Cardiac muscle cell (in vitro differentiated cells and primary cell): ENCODE measurements around the gene MRGPRX1. TPM values are rescaled to one million over a fixed set of nuclear protein-coding genes. Genes with fewer than 3 reads are reported as not detected.

Experiments used
- DNase-seq, 2 donors: peaks; one replicate each; pipeline versions ENCODE4 v3.0.0 to v3.0.0-alpha.2; 2010 to 2017; ENCODE audit warnings: low read depth in 1 of 2, low spot score in 1 of 2
- H3K27ac ChIP-seq: fragments of 200-600 bp; sonication (generic); 2 replicates; pipeline ENCODE4 v1.5.1; 2016
- H3K27me3 ChIP-seq: fragments of 200-600 bp; sonication (generic); 2 replicates; pipeline ENCODE4 v1.6.0; 2016; ENCODE audit warnings: control low read depth
- H3K36me3 ChIP-seq: fragments of 200-600 bp; sonication (generic); 2 replicates; pipeline ENCODE4 v1.5.1; 2016; ENCODE audit warnings: control low read depth
- H3K4me1 ChIP-seq: fragments of 200-600 bp; sonication (generic); 2 replicates; pipeline ENCODE4 v1.8.1; 2017; ENCODE audit warnings: low read depth, mild to moderate bottlenecking, mixed run types
- H3K4me3 ChIP-seq: fragments of 200-600 bp; sonication (generic); 2 replicates; pipeline ENCODE4 v1.5.1; 2016; ENCODE audit warnings: mild to moderate bottlenecking
- H3K9me3 ChIP-seq: fragments of 200-600 bp; sonication (generic); 2 replicates; pipeline ENCODE4 v1.5.1; 2017; ENCODE audit warnings: low read depth, mild to moderate bottlenecking, control low read depth
- polyA plus RNA-seq: library from polyadenylated mRNA; unstranded; fragments of >200 nt; fragmentation: Nextera tagmentation; extraction: Ambion mirVana; gene quantifications from 2 replicates; pipeline ENCODE4 v1.2.1, GENCODE V29; 2016
- total RNA-seq: library from RNA; depleted of rRNA; stranded (reverse); fragments of >200 nt; gene quantifications from 2 replicates; pipeline ENCODE4 v1.2.3, GENCODE V29; 2016
- TF ChIP-seq, protein P1 (sequence below): IDR thresholded peaks from 2 replicates; pipeline ENCODE4 v1.5.1; 2012; ENCODE audit warnings: low read depth, mild to moderate bottlenecking, low read length

MRGPRX1 gene
- not detected in 2 replicates for total RNA-seq
- not detected in 2 replicates for polyA plus RNA-seq

DNA sequence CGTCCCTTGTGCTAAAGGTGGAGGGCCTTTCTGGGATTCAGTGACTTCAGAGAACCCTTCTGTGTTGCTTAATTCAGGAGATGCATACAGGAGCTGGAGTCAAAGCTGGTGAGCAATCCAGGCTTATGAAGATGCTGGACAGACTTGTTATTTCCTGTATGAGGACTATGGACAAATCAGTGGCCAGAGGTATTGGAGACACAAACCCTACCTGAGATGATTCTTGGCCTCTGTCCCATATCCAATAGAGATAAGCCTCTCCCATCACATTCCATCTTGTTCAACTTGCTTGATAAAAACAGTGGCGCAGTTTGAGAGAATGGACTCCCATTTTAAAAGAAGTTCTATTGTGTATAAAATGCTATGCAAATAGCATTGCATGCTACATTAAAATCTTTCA, at the start of gene MRGPRX1:
MRGPRX1 (minus strand) TSS at position 101 of the 400 bp plus-strand sequence. CDS start 4,630 bp downstream, outside the sequence.
- DNase-seq: no peak
- no peaks in the 10 kb centered on the region for H3K9me3 ChIP-seq
- H3K36me3 ChIP-seq: no peaks in the 10 kb centered on the region
- no peak within 1 kb of the TSS for H3K27ac ChIP-seq
- H3K27me3 ChIP-seq: no peaks in the 10 kb centered on the region
- TF ChIP-seq, protein P1, sequence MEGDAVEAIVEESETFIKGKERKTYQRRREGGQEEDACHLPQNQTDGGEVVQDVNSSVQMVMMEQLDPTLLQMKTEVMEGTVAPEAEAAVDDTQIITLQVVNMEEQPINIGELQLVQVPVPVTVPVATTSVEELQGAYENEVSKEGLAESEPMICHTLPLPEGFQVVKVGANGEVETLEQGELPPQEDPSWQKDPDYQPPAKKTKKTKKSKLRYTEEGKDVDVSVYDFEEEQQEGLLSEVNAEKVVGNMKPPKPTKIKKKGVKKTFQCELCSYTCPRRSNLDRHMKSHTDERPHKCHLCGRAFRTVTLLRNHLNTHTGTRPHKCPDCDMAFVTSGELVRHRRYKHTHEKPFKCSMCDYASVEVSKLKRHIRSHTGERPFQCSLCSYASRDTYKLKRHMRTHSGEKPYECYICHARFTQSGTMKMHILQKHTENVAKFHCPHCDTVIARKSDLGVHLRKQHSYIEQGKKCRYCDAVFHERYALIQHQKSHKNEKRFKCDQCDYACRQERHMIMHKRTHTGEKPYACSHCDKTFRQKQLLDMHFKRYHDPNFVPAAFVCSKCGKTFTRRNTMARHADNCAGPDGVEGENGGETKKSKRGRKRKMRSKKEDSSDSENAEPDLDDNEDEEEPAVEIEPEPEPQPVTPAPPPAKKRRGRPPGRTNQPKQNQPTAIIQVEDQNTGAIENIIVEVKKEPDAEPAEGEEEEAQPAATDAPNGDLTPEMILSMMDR: no peak
- no peaks in the 10 kb centered on the region for H3K4me1 ChIP-seq
- H3K4me3 ChIP-seq: no peak within 1 kb of the TSS

DNA sequence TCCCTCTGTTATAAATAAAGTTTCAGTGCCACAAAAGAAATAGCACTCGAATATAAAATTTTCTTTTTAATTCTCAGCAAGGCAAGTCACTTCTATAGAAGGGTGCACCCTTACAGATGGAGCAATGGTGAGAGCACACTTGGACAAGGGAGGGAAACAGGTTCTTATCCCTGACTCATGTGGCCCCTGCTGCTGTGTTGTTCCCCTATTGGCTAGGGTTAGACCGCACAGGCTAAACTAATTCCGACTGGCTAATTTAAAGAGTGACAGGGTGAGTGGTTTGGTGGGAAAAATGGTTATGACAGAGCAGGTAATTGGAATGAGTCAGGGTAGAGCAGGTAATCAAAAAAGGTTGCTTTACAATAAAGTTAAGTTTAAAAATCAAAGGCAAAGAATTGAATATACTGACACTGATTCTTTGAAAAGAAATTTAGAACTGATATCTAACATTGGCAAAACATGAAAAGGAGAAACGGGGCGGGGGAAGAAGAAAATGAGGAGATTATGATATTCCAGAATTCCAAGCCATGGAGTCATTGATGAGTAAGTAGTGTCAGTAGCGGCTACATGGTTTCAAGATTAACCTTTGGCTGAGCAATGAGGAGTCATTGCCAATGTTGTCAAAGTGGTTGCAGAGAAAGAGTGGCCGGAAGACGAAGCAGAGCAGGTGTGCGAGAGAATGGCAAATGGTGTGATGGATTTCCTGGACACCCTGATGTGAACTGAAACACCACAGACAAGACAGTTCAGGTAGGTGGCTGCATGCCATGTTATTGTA, 48.4 kb upstream of the MRGPRX1 start:
- Histone ChIP-seq H3K27ac (no peak overlapping the region), H3K4me3 (no peak overlapping the region), H3K27me3 (peaks cover 13% of the 10 kb centered on the region), H3K4me1 (no peaks in the 10 kb centered on the region), H3K36me3 (no peaks in the 10 kb centered on the region), H3K9me3 (no peaks in the 10 kb centered on the region)
- TF ChIP-seq, protein P1: no peak
- DNase-seq: no peak

DNA sequence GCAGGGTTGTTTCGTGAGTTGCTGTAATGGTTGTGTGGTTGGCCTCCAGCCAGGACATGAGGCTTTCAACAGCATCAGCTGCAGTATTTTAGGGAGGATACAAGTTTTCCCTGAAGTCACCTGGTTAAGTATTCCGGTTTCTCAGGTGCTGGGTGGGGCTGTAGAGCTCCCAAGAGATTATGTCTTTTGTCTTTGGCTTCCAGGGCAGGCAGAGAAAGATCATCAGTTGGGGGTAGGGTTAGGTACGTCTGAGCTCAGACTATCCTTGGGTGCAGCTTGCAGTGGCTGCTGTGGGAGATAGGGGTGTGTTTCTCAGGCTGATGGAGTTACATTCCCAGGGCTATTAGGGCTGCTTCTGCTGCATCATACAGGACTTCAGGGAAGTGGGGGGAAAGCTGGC, 47.5 kb upstream of the MRGPRX1 start:
- Histone ChIP-seq H3K36me3 (no peaks in the 10 kb centered on the region), H3K9me3 (no peaks in the 10 kb centered on the region), H3K27me3 (peaks cover 10% of the 10 kb centered on the region), H3K27ac (no peak overlapping the region), H3K4me3 (no peak overlapping the region), H3K4me1 (no peaks in the 10 kb centered on the region)
- no peak for DNase-seq
- TF ChIP-seq, protein P1: no peak

DNA sequence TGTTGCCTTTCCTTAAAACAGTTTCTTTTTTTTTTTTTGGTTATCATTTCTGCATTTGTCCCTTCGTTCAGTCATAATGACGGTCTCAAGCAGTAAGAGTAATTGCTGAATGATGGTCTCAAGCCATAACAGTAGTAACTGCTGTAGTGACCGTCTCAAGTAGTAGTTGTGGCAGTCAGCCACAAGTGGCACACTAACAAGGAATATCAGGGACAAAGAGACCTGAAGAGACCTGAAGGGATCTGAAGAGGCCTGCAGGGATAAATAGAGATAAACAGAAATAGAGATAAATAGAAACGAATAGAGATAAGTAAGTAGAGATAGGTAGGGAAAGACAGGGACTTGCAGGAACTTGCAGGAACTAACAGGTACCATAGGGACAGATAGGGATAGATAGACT, 42.7 kb upstream of the MRGPRX1 start:
- no peak overlapping the region for H3K27ac ChIP-seq
- H3K36me3 ChIP-seq: no peaks in the 10 kb centered on the region
- H3K9me3 ChIP-seq: no peaks in the 10 kb centered on the region
- DNase-seq: no peak
- no peaks in the 10 kb centered on the region for H3K4me1 ChIP-seq
- TF ChIP-seq, protein P1: no peak
- peaks cover 10% of the 10 kb centered on the region for H3K27me3 ChIP-seq
- H3K4me3 ChIP-seq: no peak overlapping the region

DNA sequence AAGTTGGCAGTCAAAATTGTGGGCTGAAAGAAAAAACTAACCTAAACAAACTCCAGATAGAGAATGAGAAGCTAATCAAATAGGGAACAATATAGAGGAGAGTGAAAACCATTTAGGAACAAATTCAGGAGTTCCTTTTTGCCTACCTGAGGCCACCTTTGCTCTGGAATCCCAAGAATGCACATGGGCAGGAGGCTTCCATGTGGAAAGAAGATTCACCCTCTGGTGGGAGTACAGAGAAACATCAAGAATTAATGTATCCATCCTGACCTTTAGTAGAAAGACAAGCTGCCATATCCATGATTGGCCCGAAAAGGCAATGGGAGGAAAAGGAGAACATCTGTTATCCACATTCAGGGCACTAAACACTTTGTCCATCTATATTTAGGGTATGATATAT, 35.0 kb upstream of the MRGPRX1 start:
- DNase-seq: no peak

More for the DNA sequence above, 35.0 kb upstream of the MRGPRX1 start:
- no peaks in the 10 kb centered on the region for H3K9me3 ChIP-seq
- no peak overlapping the region for H3K27ac ChIP-seq
- TF ChIP-seq, protein P1: no peak
- H3K36me3 ChIP-seq: no peaks in the 10 kb centered on the region
- H3K4me1 ChIP-seq: no peaks in the 10 kb centered on the region
- peaks cover 3% of the 10 kb centered on the region for H3K27me3 ChIP-seq
- no peak overlapping the region for H3K4me3 ChIP-seq
